ENCODE data around the gene RAX2. TPM values are rescaled to one million over a fixed set of nuclear protein-coding genes. Genes with fewer than 3 reads are reported as not detected.

Gene RAX2
- total and polyA plus RNA-seq, 7 donors: not detected

DNA sequence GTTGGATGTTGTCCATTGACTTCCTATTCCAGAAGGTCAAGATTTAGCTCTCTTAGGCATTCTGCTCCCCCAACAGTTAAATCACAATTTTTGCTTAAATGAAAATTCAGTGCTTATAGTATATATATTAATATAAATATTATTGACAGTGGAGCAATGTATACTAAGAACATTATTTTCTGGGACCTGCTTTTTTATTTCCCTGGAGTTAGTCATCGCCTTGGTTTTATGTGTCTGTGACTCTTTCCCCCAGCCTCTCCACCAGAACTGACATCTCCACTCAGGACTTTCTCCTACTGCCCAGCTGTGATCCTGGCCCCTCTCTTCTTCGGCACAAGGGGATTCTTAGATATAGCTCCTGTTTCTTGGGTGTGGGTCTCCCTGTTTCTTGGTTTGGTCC lies 24.3 kb upstream of the RAX2 start:
- TF ChIP-seq, protein P1, sequence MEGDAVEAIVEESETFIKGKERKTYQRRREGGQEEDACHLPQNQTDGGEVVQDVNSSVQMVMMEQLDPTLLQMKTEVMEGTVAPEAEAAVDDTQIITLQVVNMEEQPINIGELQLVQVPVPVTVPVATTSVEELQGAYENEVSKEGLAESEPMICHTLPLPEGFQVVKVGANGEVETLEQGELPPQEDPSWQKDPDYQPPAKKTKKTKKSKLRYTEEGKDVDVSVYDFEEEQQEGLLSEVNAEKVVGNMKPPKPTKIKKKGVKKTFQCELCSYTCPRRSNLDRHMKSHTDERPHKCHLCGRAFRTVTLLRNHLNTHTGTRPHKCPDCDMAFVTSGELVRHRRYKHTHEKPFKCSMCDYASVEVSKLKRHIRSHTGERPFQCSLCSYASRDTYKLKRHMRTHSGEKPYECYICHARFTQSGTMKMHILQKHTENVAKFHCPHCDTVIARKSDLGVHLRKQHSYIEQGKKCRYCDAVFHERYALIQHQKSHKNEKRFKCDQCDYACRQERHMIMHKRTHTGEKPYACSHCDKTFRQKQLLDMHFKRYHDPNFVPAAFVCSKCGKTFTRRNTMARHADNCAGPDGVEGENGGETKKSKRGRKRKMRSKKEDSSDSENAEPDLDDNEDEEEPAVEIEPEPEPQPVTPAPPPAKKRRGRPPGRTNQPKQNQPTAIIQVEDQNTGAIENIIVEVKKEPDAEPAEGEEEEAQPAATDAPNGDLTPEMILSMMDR (IDR thresholded peaks at IDR 0.05): no peak
- no peaks in the 10 kb centered on the region for H3K9me3 ChIP-seq
- no peak overlapping the region for H3K27ac ChIP-seq
- H3K36me3 ChIP-seq (ENCODE audit: insufficient read depth in 1 of 2, low read depth in 1 of 2): no peaks in the 10 kb centered on the region
- WGBS, 3 donors: 90 to 93% (median 92%) methylated on average over 2 of the region's 2 CpGs
- H3K4me3 ChIP-seq: no peak overlapping the region
- DNase-seq: no peak
- ATAC-seq: no peak
- peaks cover 0 to 23% (median 1%) of the 10 kb centered on the region in 3 donors for H3K27me3 ChIP-seq (ENCODE audit: insufficient read depth in 3 of 3, low read length in 2 of 3)
- no peaks in the 10 kb centered on the region for H3K4me1 ChIP-seq
- intact Hi-C loops (cut with DNase I): no loop called here

DNA sequence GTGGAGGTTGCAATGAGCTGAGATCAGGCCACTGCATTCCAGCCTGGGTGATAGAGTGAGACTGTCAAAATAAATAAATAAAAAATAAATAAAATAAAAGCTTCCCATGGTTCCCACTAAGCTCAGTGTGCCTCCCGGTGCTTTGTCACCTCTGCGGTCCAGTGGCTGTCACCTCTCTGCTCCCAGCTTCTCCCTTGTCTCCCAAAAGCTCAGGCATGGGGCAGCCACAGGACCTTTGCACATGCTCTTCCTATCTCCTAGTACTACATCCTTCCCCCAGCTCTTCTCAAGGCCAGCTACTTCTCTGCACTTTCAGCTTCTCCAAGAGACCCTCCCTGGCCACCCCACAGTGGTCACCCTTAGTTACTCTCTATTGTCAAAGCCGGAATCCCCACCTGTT lies 21.8 kb upstream of the RAX2 start:
- no peak overlapping the region for H3K4me3 ChIP-seq
- H3K27me3 ChIP-seq (ENCODE audit: insufficient read depth in 3 of 3, low read length in 2 of 3): peaks cover 0 to 10% (median 4%) of the 10 kb centered on the region in 3 donors
- H3K27ac ChIP-seq: no peak overlapping the region
- no peaks in the 10 kb centered on the region for H3K9me3 ChIP-seq
- intact Hi-C loops (cut with DNase I): no loop called here
- H3K36me3 ChIP-seq (ENCODE audit: insufficient read depth in 1 of 2, low read depth in 1 of 2): no peaks in the 10 kb centered on the region
- WGBS, 3 donors: 86 to 98% (median 89%) methylated on average over 3 of the region's 3 CpGs
- no peaks in the 10 kb centered on the region for H3K4me1 ChIP-seq
- TF ChIP-seq, protein P1 (IDR thresholded peaks at IDR 0.05): no peak
- no peak for ATAC-seq
- DNase-seq: no peak

DNA sequence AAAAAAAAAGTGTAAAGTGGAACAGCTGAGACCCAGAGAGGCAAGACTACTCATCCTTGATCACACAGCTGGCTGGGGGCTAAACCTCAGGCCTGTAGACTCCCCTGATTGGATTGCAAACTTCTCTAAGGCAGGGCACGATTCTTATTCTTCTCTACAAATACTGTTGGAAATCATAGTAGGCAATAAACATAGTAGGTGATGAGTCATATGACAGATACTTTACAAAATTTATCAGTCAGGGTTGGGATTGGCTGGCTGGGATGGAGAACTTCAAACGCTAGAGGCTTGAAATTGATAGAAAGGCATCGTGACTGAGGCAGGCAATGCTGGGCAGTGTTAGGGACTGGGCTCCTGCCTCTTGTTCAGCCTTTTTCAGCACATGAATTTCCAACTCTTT lies 20.1 kb upstream of the RAX2 start:
- intact Hi-C loops (cut with DNase I): no loop called here
- ATAC-seq: no peak
- 65 to 86% (median 72%) methylated on average over 3 of the region's 3 CpGs for WGBS, 3 donors
- Histone ChIP-seq H3K27me3 (ENCODE audit: insufficient read depth in 3 of 3, low read length in 2 of 3) (peaks cover 0 to 17% (median 6%) of the 10 kb centered on the region in 3 donors), H3K36me3 (ENCODE audit: insufficient read depth in 1 of 2, low read depth in 1 of 2) (no peaks in the 10 kb centered on the region), H3K4me1 (no peaks in the 10 kb centered on the region), H3K27ac (no peak overlapping the region), H3K9me3 (no peaks in the 10 kb centered on the region), H3K4me3 (no peak overlapping the region)
- no peak for DNase-seq
- TF ChIP-seq, protein P1 (IDR thresholded peaks at IDR 0.05): no peak

DNA sequence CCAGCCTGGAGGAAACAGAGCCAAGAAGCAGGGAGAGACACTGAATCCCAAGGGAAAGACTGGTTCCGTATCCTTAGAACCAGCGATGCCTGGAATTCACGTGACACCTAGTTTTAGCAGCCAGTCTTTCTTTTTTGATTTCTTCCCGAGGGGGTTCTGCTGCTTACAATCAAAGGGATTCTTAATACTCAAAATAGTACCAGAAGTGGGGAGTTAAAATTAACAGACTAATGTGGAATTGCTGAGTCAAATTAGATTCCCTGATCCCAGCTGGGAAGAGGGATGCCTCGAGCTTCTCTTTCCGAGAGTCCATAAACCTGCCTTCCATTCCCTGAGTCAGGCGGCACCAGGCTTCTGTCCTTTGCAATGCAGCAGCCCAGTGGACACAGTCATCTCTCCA lies 18.9 kb upstream of the RAX2 start:
- WGBS, 3 donors: 64 to 73% (median 68%) methylated on average over 7 of the region's 7 CpGs
- Histone ChIP-seq H3K9me3 (no peaks in the 10 kb centered on the region), H3K27ac (no peak overlapping the region), H3K36me3 (ENCODE audit: insufficient read depth in 1 of 2, low read depth in 1 of 2) (no peaks in the 10 kb centered on the region), H3K27me3 (ENCODE audit: insufficient read depth in 3 of 3, low read length in 2 of 3) (peaks cover 0 to 27% (median 6%) of the 10 kb centered on the region in 3 donors), H3K4me3 (no peak overlapping the region), H3K4me1 (no peaks in the 10 kb centered on the region)
- intact Hi-C loops (cut with DNase I): no loop called here
- DNase-seq (no peak), ATAC-seq (no peak)
- TF ChIP-seq, protein P1 (IDR thresholded peaks at IDR 0.05): no peak

DNA sequence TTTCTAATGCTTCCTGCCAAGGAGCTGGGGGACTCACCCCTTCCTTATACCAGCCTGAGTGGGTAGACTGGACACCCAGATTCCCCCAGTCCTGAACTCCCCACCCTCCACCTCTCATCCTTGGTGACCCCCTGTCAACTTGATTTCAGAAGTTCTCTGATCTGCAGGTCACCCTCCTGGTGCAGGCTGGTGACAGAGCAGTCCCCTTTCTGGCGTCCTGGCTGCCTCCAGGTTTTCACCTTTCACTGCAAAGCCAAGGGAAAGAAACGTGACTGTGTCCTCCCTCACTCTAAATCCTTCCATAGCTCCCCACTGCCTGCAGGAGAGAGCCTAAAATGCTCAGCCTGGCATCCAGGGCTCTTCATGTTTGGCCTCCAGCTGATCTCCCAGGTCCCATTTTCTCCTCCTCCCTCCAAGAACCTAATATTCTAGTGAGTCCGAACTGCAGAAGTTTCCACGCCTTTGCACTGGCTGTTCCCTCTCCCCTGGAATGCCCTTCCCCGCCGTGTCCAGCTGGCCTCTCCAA lies 18.2 kb upstream of the RAX2 start:
- intact Hi-C loops (cut with DNase I): no loop called here
- no peaks in the 10 kb centered on the region for H3K36me3 ChIP-seq (ENCODE audit: insufficient read depth in 1 of 2, low read depth in 1 of 2)
- no peaks in the 10 kb centered on the region for H3K4me1 ChIP-seq
- peaks cover 0 to 32% (median 11%) of the 10 kb centered on the region in 3 donors for H3K27me3 ChIP-seq (ENCODE audit: insufficient read depth in 3 of 3, low read length in 2 of 3)
- ATAC-seq (no peak), DNase-seq (no peak)
- H3K4me3 ChIP-seq: no peak overlapping the region
- TF ChIP-seq, protein P1 (IDR thresholded peaks at IDR 0.05): no peak
- 65 to 76% (median 66%) methylated on average over 6 of the region's 6 CpGs for WGBS, 3 donors
- no peak overlapping the region for H3K27ac ChIP-seq
- no peaks in the 10 kb centered on the region for H3K9me3 ChIP-seq

Measured in psoas muscle (tissue), 8 donors.